K562 treated with DMSO at 1 percent for 48 hours (cell line): Measurements from ENCODE around the gene OR5M8. TPM values are rescaled to one million over a fixed set of nuclear protein-coding genes. Genes with fewer than 3 reads are reported as not detected.

Experiments
- total RNA-seq: library from RNA; unstranded; fragments of 300-600 nt; gene quantifications from 2 replicates; pipeline ENCODE4 v1.2.3, GENCODE V29; 2022; ENCODE audit warnings: low replicate concordance; ENCODE audit errors: extremely low read depth

The OR5M8 gene
- total RNA-seq: not detected in 2 replicates

DNA sequence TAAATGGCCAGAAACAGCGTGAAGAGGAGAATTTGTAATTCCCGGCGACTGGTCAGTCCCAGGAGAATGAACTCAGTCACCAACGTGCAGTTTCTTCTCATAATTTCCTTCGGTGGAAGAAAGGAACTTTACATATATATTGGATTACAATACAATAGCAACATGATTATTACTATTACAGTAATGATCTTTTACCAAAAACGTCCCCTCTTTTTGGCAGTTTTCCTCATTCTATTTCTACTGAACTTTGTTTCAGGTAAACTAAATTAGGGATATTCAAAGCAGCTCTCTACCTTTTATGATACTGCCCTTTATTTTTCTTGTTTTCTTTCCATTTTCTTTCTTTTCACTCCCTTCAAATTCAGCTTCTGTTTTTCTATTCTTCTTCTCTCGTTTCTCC lies at the start of gene OR5M8:
OR5M8 (minus strand) TSS at position 101 of the 400 bp plus-strand sequence; CDS start at position 101, 0 bp downstream.

DNA sequence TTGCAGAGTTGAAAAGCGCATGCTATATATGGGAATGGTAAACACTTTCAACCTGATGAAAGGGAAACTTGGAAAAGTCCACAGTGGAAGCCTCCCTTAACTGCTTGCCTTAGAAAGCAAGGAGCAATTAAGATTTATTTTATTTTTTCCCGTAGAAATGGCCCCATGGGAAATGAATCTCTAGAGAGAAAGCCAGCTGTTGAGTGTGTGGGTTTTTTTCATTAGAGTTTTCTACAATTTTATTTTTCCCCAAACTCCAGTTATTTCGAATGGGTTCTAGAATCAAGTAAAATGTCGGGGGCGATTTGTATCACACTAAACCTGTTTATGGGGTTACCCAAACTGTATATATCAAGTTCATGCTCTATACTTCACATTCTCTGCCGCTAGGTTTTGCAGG lies 17.9 kb downstream of the OR5M8 start, which contains the start of gene OR5M3:
OR5M3 (minus strand) TSS at position 101 of the 400 bp plus-strand sequence. CDS start 2,855 bp downstream, outside the sequence.

Other genes starting within 250 kb of the OR5M8 start
- gene OR5T3, start 239.1 kb downstream of the OR5M8 start, total RNA-seq: not detected in 2 replicates
- gene OR5T1, start 217.2 kb downstream of the OR5M8 start, total RNA-seq: not detected in 2 replicates
- not detected in 2 replicates for gene OR8H1, start 199.1 kb downstream of the OR5M8 start, total RNA-seq
- not detected in 2 replicates for gene OR8K3, start 176.2 kb downstream of the OR5M8 start, total RNA-seq
- not detected in 2 replicates for gene OR8K1, start 145.3 kb downstream of the OR5M8 start, total RNA-seq
- not detected in 2 replicates for gene OR8J1, start 137.1 kb downstream of the OR5M8 start, total RNA-seq
- not detected in 2 replicates for gene OR8U1, start 115.7 kb downstream of the OR5M8 start, total RNA-seq
- gene OR5AL1, start 78.7 kb downstream of the OR5M8 start, total RNA-seq: not detected in 2 replicates
- gene OR5M3, start 18.0 kb downstream of the OR5M8 start, total RNA-seq: not detected in 2 replicates
- not detected in 2 replicates for gene OR5M11, start 51.9 kb upstream of the OR5M8 start, total RNA-seq
- gene OR5M10, start 86.4 kb upstream of the OR5M8 start, total RNA-seq: not detected in 2 replicates
- gene OR5M1, start 123.5 kb upstream of the OR5M8 start, total RNA-seq: not detected in 2 replicates
- gene OR5AP2, start 151.1 kb upstream of the OR5M8 start, total RNA-seq: not detected in 2 replicates
- not detected in 2 replicates for gene OR5AR1, start 172.3 kb upstream of the OR5M8 start, total RNA-seq
- not detected in 2 replicates for gene OR9G1, start 207.7 kb upstream of the OR5M8 start, total RNA-seq